HG03571 (cell line): ENCODE results near the gene TMEM45B.

Source experiments
- ATAC-seq: cut with Tn5 transposase; IDR thresholded peaks from one replicate; pipeline ENCODE4 v1.9.1; 2021; ENCODE audit not compliant: unreplicated experiment

The TMEM45B gene

GRCh38 chr11:129896062-129896461 is 80.4 kb downstream of the TMEM45B start:
- ATAC-seq, result no peak

GRCh38 chr11:129905402-129905801 is 89.8 kb downstream of the TMEM45B start:
- no peak for ATAC-seq
